GM12875 (cell line): ENCODE results near the gene TGIF2.
A peak's percentile ranks its signal among the peaks of the same experiment; 100 is the strongest.
"Not testable (repeated sequence)": the region's sequence is repeated elsewhere in the genome, so short reads cannot be mapped to it uniquely, and the experiment has no call there.

Experiments used
- H3K4me3 ChIP-seq: one replicate; pipeline ENCODE4 v1.5.1; 2011; ENCODE audit warnings: low read depth, low read length, control low read depth
- CTCF ChIP-seq: IDR thresholded peaks from 2 replicates; pipeline ENCODE4 v1.5.1; 2011; ENCODE audit warnings: low read depth, mild to moderate bottlenecking, control low read depth, inconsistent platforms, low read length, moderate library complexity, borderline replicate concordance; ENCODE audit not compliant: insufficient read depth

Gene TGIF2

GRCh38 chr20:36563374-36563773 lies 10.0 kb upstream of the TGIF2 start:
- no peak overlapping the region for H3K4me3 ChIP-seq
- TF ChIP-seq CTCF: no peak

- not testable (repeated sequence) for H3K4me3 ChIP-seq
Measured at GRCh38 chr20:36564078-36564725, 9.2 kb upstream of the TGIF2 start.

GRCh38 chr20:36564726-36565121 lies 8.7 kb upstream of the TGIF2 start:
- H3K4me3 ChIP-seq: not testable (repeated sequence)

GRCh38 chr20:36565520-36565919 lies 7.9 kb upstream of the TGIF2 start:
- H3K4me3 ChIP-seq: no peak overlapping the region
- TF ChIP-seq CTCF: no peak

GRCh38 chr20:36569847-36570429 lies 3.5 kb upstream of the TGIF2 start:
- TF ChIP-seq CTCF: no peak
- no peak overlapping the region for H3K4me3 ChIP-seq

GRCh38 chr20:36571564-36572504 lies 1.6 kb upstream of the TGIF2 start:
- TF ChIP-seq CTCF: no peak
- peak overlapping the region; percentile 58 for H3K4me3 ChIP-seq

GRCh38 chr20:36572701-36573102 lies 695 bp upstream of the TGIF2 start:
- TF ChIP-seq CTCF: no peak
- peak overlapping the region; percentile 58 for H3K4me3 ChIP-seq
